Liver (tissue), 9 donors: ENCODE measurements around the gene RPS6KB2. TPM values are rescaled to one million over a fixed set of nuclear protein-coding genes. Genes with fewer than 3 reads are reported as not detected.

Source experiments
- DNase-seq: peaks from one replicate; pipeline ENCODE4 v3.0.0-alpha.2; 2017; ENCODE audit warnings: low spot score
- H3K27ac ChIP-seq, 2 donors: one replicate each; pipeline ENCODE4 v1.7.0; 2013; ENCODE audit warnings: inconsistent platforms in 2 of 2, low read length in 2 of 2, control low read depth in 1 of 2, low read depth in 1 of 2, mild to moderate bottlenecking in 1 of 2
- H3K27me3 ChIP-seq, 4 donors: one replicate each; pipeline versions ENCODE4 v1.6.1 to v1.7.0; 2013; ENCODE audit warnings: low read length in 3 of 4, inconsistent platforms in 1 of 4, mild to moderate bottlenecking in 1 of 4, moderate library complexity in 1 of 4; ENCODE audit not compliant: control insufficient read depth in 4 of 4, insufficient read depth in 4 of 4
- H3K36me3 ChIP-seq, 4 donors: one replicate each; pipeline versions ENCODE4 v1.6.1 to v1.7.0; 2013; ENCODE audit warnings: low read length in 3 of 4, mild to moderate bottlenecking in 3 of 4, low read depth in 1 of 4, moderate library complexity in 1 of 4; ENCODE audit not compliant: control insufficient read depth in 4 of 4, insufficient read depth in 3 of 4
- H3K4me1 ChIP-seq, 4 donors: one replicate each; pipeline versions ENCODE4 v1.6.1 to v1.7.0; 2013; ENCODE audit warnings: low read length in 3 of 4, mild to moderate bottlenecking in 3 of 4, moderate library complexity in 1 of 4; ENCODE audit not compliant: control insufficient read depth in 4 of 4, insufficient read depth in 4 of 4
- H3K4me3 ChIP-seq, 3 donors: one replicate each; pipeline versions ENCODE4 v1.6.1 to v1.7.0; 2013; ENCODE audit warnings: low read length in 3 of 3, control low read depth in 1 of 3, low read depth in 1 of 3, mild to moderate bottlenecking in 1 of 3
- H3K9ac ChIP-seq, 2 donors: one replicate each; pipeline ENCODE4 v1.7.0; 2013; ENCODE audit warnings: low read length in 2 of 2, mild to moderate bottlenecking in 2 of 2, moderate library complexity in 2 of 2, control low read depth in 1 of 2, low read depth in 1 of 2
- H3K9me3 ChIP-seq, 4 donors: one replicate each; pipeline versions ENCODE4 v1.6.1 to v1.7.0; 2013; ENCODE audit warnings: low read length in 3 of 4; ENCODE audit not compliant: control insufficient read depth in 4 of 4
- EGR1 ChIP-seq, 2 donors: IDR thresholded peaks; 2 replicates each; pipeline ENCODE4 v1.6.1; 2016 to 2018; ENCODE audit warnings: antibody characterized with exemption in 2 of 2, low read depth in 2 of 2
- FOXA1 ChIP-seq: IDR thresholded peaks from 2 replicates; pipeline ENCODE4 v1.6.1; 2016; ENCODE audit warnings: antibody characterized with exemption
- FOXA2 ChIP-seq: IDR thresholded peaks from 2 replicates; pipeline ENCODE4 v1.6.1; 2016; ENCODE audit warnings: antibody characterized with exemption
- GABPA ChIP-seq, 2 donors: IDR thresholded peaks in 1 of 2; conservative IDR thresholded peaks in 1 of 2; 2 replicates each; pipeline ENCODE4 v1.6.1; 2016; ENCODE audit warnings: antibody characterized with exemption in 2 of 2, mild to moderate bottlenecking in 1 of 2, moderate library complexity in 1 of 2
- HNF4A ChIP-seq, 2 donors: conservative IDR thresholded peaks; 2 replicates each; pipeline ENCODE4 v1.6.1; 2016; ENCODE audit warnings: antibody characterized with exemption in 2 of 2, mild to moderate bottlenecking in 2 of 2
- HNF4G ChIP-seq: IDR thresholded peaks from 2 replicates; pipeline ENCODE4 v1.6.1; 2016; ENCODE audit warnings: antibody characterized with exemption
- JUND ChIP-seq, 2 donors: IDR thresholded peaks; 2 replicates each; pipeline ENCODE4 v1.6.1; 2016; ENCODE audit warnings: antibody characterized with exemption in 2 of 2
- NR2F2 ChIP-seq: IDR thresholded peaks from 2 replicates; pipeline ENCODE4 v1.6.1; 2016; ENCODE audit warnings: antibody characterized with exemption
- RAD21 ChIP-seq, 2 donors: IDR thresholded peaks; 2 replicates each; pipeline ENCODE4 v1.6.1; 2016; ENCODE audit warnings: antibody characterized with exemption in 2 of 2, mild to moderate bottlenecking in 2 of 2
- RXRA ChIP-seq, 2 donors: IDR thresholded peaks; 2 replicates each; pipeline ENCODE4 v1.6.1; 2017 to 2018; ENCODE audit warnings: antibody characterized with exemption in 2 of 2, mild to moderate bottlenecking in 1 of 2
- TAF1 ChIP-seq: conservative IDR thresholded peaks from 2 replicates; pipeline ENCODE4 v1.6.1; 2016; ENCODE audit warnings: antibody characterized with exemption, mild to moderate bottlenecking
- YY1 ChIP-seq: IDR thresholded peaks from 2 replicates; pipeline ENCODE4 v1.6.1; 2016; ENCODE audit warnings: antibody characterized with exemption, mild to moderate bottlenecking
- WGBS: extraction: QIAGEN DNeasy Blood & Tissue Kit; methylation state at CpG from one replicate; pipeline ENCODE4 v1.1.7; 2013; 5-methylcytosine and 5-hydroxymethylcytosine counted together
- polyA plus RNA-seq, 2 donors: library from polyadenylated mRNA; stranded (reverse) in 1 of 2; unstranded in 1 of 2; fragments of 200-250 nt in 1 of 2; fragments of >200 nt in 1 of 2; fragmentation: Nextera tagmentation in 1 of 2; extraction: Ambion mirVana in 1 of 2; gene quantifications; one replicate each; pipeline versions ENCODE4 v1.2.1 to v1.2.3, GENCODE V29; 2013 to 2015
- total RNA-seq, 2 donors: library from RNA; depleted of rRNA; stranded (reverse); fragments of >200 nt; gene quantifications; one replicate each; pipeline ENCODE4 v1.2.3, GENCODE V29; 2014
- TF ChIP-seq, protein P1 (sequence below): IDR thresholded peaks from 2 replicates; pipeline ENCODE4 v1.6.1; 2016; ENCODE audit warnings: antibody characterized with exemption
- TF ChIP-seq, protein P2 (sequence below): IDR thresholded peaks from 2 replicates; pipeline ENCODE4 v1.6.1; 2016; ENCODE audit warnings: antibody characterized with exemption
- TF ChIP-seq, protein P3 (sequence below): fragments of 150-350 bp; IDR thresholded peaks from 2 replicates; pipeline ENCODE4 v1.5.1; 2017; ENCODE audit warnings: improper control_type of control experiment, low read depth, low read length; ENCODE audit not compliant: missing input control
- TF ChIP-seq, protein P4 (sequence below): IDR thresholded peaks from 2 replicates; pipeline ENCODE4 v1.6.1; 2016; ENCODE audit warnings: antibody characterized with exemption
- TF ChIP-seq, protein P5 (sequence below): IDR thresholded peaks from 2 replicates; pipeline ENCODE4 v1.6.1; 2016; ENCODE audit warnings: antibody characterized with exemption, mild to moderate bottlenecking
- donor health status: healthy.
- donor health status: healthy.
- donor health status: healthy.
- donor health status: healthy.
- donor health status: healthy.

The RPS6KB2 gene
- total and polyA plus RNA-seq, 4 donors = 31.5 to 49.6 (median 37.7) TPM

DNA sequence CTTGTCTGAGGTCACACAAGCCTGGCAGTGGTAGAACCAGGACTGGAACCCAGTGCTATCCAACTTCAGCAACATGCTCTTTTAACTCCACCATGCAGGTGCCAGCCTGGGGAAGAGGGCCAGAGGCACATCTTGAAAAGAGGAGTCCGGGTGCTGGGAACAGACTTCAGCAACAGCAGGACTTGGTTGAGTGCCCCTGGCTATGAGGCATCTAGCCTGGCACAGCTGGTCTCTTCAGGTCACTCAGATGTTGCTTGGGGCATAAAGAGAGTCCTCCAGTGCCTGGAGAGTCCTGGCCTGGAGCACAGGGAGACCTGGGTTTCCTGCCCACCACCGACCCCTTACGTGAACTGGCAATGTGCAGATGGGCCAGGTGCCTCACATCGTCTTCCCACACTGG is 49.8 kb upstream of the RPS6KB2 start:
- peaks cover 6 to 12% (median 11%) of the 10 kb centered on the region in 4 donors for H3K4me1 ChIP-seq
- no peaks in the 10 kb centered on the region for H3K36me3 ChIP-seq
- TF ChIP-seq, protein P1, sequence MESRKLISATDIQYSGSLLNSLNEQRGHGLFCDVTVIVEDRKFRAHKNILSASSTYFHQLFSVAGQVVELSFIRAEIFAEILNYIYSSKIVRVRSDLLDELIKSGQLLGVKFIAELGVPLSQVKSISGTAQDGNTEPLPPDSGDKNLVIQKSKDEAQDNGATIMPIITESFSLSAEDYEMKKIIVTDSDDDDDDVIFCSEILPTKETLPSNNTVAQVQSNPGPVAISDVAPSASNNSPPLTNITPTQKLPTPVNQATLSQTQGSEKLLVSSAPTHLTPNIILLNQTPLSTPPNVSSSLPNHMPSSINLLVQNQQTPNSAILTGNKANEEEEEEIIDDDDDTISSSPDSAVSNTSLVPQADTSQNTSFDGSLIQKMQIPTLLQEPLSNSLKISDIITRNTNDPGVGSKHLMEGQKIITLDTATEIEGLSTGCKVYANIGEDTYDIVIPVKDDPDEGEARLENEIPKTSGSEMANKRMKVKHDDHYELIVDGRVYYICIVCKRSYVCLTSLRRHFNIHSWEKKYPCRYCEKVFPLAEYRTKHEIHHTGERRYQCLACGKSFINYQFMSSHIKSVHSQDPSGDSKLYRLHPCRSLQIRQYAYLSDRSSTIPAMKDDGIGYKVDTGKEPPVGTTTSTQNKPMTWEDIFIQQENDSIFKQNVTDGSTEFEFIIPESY = no peak
- TF ChIP-seq HNF4G (no peak), FOXA2 (no peak), EGR1 (IDR thresholded peaks at IDR 0.05; ENCODE audit: low read depth in 2 of 2) (no peak), RAD21 (IDR thresholded peaks at IDR 0.05) (no peak), TAF1 (no peak), GABPA (IDR thresholded peaks at IDR 0.05 in 1 of 2, conservative IDR thresholded peaks at IDR 0.05 in 1 of 2) (no peak), YY1 (no peak)
- TF ChIP-seq, protein P2, sequence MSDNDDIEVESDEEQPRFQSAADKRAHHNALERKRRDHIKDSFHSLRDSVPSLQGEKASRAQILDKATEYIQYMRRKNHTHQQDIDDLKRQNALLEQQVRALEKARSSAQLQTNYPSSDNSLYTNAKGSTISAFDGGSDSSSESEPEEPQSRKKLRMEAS = no peak
- H3K9me3 ChIP-seq = no peaks in the 10 kb centered on the region
- H3K4me3 ChIP-seq = no peak overlapping the region
- WGBS = 96% methylated on average over 4 of the region's 4 CpGs
- no peak overlapping the region for H3K27ac ChIP-seq
- no peaks in the 10 kb centered on the region for H3K27me3 ChIP-seq
- no peak overlapping the region for H3K9ac ChIP-seq
- no peak for DNase-seq

- Histone ChIP-seq H3K4me1 (peaks cover 3 to 5% (median 4%) of the 10 kb centered on the region in 4 donors), H3K27ac (no peak overlapping the region), H3K4me3 (no peak overlapping the region), H3K27me3 (no peaks in the 10 kb centered on the region), H3K9me3 (no peaks in the 10 kb centered on the region), H3K36me3 (no peaks in the 10 kb centered on the region), H3K9ac (no peak overlapping the region)
- 82% methylated on average over 23 of the region's 23 CpGs for WGBS
- TF ChIP-seq, protein P3, sequence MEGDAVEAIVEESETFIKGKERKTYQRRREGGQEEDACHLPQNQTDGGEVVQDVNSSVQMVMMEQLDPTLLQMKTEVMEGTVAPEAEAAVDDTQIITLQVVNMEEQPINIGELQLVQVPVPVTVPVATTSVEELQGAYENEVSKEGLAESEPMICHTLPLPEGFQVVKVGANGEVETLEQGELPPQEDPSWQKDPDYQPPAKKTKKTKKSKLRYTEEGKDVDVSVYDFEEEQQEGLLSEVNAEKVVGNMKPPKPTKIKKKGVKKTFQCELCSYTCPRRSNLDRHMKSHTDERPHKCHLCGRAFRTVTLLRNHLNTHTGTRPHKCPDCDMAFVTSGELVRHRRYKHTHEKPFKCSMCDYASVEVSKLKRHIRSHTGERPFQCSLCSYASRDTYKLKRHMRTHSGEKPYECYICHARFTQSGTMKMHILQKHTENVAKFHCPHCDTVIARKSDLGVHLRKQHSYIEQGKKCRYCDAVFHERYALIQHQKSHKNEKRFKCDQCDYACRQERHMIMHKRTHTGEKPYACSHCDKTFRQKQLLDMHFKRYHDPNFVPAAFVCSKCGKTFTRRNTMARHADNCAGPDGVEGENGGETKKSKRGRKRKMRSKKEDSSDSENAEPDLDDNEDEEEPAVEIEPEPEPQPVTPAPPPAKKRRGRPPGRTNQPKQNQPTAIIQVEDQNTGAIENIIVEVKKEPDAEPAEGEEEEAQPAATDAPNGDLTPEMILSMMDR = no peak
- TF ChIP-seq JUND (IDR thresholded peaks at IDR 0.05) = no peak
- TF ChIP-seq GABPA (IDR thresholded peaks at IDR 0.05 in 1 of 2, conservative IDR thresholded peaks at IDR 0.05 in 1 of 2) = no peak
- TF ChIP-seq TAF1 = no peak
- no peak for TF ChIP-seq RAD21 (IDR thresholded peaks at IDR 0.05)
- TF ChIP-seq HNF4A (conservative IDR thresholded peaks at IDR 0.05) = no peak
- no peak for TF ChIP-seq RXRA (IDR thresholded peaks at IDR 0.05)
- TF ChIP-seq FOXA2 = no peak
- TF ChIP-seq, protein P4, sequence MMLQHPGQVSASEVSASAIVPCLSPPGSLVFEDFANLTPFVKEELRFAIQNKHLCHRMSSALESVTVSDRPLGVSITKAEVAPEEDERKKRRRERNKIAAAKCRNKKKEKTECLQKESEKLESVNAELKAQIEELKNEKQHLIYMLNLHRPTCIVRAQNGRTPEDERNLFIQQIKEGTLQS = no peak
- no peak for TF ChIP-seq YY1
- TF ChIP-seq, protein P2 = no peak
- TF ChIP-seq HNF4G = no peak
- no peak for TF ChIP-seq FOXA1
- TF ChIP-seq, protein P5, sequence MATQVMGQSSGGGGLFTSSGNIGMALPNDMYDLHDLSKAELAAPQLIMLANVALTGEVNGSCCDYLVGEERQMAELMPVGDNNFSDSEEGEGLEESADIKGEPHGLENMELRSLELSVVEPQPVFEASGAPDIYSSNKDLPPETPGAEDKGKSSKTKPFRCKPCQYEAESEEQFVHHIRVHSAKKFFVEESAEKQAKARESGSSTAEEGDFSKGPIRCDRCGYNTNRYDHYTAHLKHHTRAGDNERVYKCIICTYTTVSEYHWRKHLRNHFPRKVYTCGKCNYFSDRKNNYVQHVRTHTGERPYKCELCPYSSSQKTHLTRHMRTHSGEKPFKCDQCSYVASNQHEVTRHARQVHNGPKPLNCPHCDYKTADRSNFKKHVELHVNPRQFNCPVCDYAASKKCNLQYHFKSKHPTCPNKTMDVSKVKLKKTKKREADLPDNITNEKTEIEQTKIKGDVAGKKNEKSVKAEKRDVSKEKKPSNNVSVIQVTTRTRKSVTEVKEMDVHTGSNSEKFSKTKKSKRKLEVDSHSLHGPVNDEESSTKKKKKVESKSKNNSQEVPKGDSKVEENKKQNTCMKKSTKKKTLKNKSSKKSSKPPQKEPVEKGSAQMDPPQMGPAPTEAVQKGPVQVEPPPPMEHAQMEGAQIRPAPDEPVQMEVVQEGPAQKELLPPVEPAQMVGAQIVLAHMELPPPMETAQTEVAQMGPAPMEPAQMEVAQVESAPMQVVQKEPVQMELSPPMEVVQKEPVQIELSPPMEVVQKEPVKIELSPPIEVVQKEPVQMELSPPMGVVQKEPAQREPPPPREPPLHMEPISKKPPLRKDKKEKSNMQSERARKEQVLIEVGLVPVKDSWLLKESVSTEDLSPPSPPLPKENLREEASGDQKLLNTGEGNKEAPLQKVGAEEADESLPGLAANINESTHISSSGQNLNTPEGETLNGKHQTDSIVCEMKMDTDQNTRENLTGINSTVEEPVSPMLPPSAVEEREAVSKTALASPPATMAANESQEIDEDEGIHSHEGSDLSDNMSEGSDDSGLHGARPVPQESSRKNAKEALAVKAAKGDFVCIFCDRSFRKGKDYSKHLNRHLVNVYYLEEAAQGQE = no peak
- TF ChIP-seq, protein P1 = no peak
- no peak for TF ChIP-seq NR2F2
- no peak for DNase-seq
Observed at GRCh38 chr11:67379061-67380058, 48.9 kb upstream of the RPS6KB2 start.
